ENCODE data around the gene CLEC11A. TPM values are rescaled to one million over a fixed set of nuclear protein-coding genes. Genes with fewer than 3 reads are reported as not detected.
"Not testable (repeated sequence)": the region's sequence is repeated elsewhere in the genome, so short reads cannot be mapped to it uniquely, and the experiment has no call there.

Gene CLEC11A
- polyA plus RNA-seq, 1 donor: 21.5 TPM

GRCh38 chr19:50723735-50724521 is 764 bp downstream of the CLEC11A start:
- no peak for DNase-seq

GRCh38 chr19:50724522-50725217 is 1.5 kb downstream of the CLEC11A start:
- peak; percentile 99 for DNase-seq

- no peak for DNase-seq
Observed at GRCh38 chr19:50725218-50725910, 2.2 kb downstream of the CLEC11A start.

GRCh38 chr19:50725911-50726230 is 2.7 kb downstream of the CLEC11A start:
- DNase-seq: no peak

GRCh38 chr19:50728084-50728737 is 5.0 kb downstream of the CLEC11A start:
- DNase-seq: peak; percentile 70

- no peak for DNase-seq
Observed at GRCh38 chr19:50729894-50730293, 6.7 kb downstream of the CLEC11A start.

- no peak for DNase-seq
Observed at GRCh38 chr19:50735869-50736268, 12.7 kb downstream of the CLEC11A start.

- no peak for DNase-seq
Observed at GRCh38 chr19:50736338-50736737, 13.2 kb downstream of the CLEC11A start.

GRCh38 chr19:50739132-50739913 is 16.2 kb downstream of the CLEC11A start:
- DNase-seq: no peak

- no peak for DNase-seq
Observed at GRCh38 chr19:50739914-50740426, 16.8 kb downstream of the CLEC11A start.

GRCh38 chr19:50741179-50741933 is 18.2 kb downstream of the CLEC11A start:
- DNase-seq: no peak

- DNase-seq: no peak
Observed at GRCh38 chr19:50743537-50743936, 20.4 kb downstream of the CLEC11A start.

GRCh38 chr19:50745221-50745620 is 22.1 kb downstream of the CLEC11A start:
- no peak for DNase-seq

GRCh38 chr19:50747141-50747540 is 24.0 kb downstream of the CLEC11A start:
- DNase-seq: not testable (repeated sequence)

GRCh38 chr19:50749490-50749889 is 26.3 kb downstream of the CLEC11A start:
- DNase-seq: no peak

GRCh38 chr19:50750010-50750409 is 26.8 kb downstream of the CLEC11A start:
- DNase-seq: no peak

GRCh38 chr19:50753879-50754278 is 30.7 kb downstream of the CLEC11A start:
- no peak for DNase-seq

GRCh38 chr19:50756244-50756643 is 33.1 kb downstream of the CLEC11A start:
- not testable (repeated sequence) for DNase-seq

- DNase-seq: not testable (repeated sequence)
Observed at GRCh38 chr19:50757624-50758023, 34.5 kb downstream of the CLEC11A start.

GRCh38 chr19:50759076-50759475 is 35.9 kb downstream of the CLEC11A start:
- not testable (repeated sequence) for DNase-seq

GRCh38 chr19:50759886-50760285 is 36.7 kb downstream of the CLEC11A start:
- no peak for DNase-seq
